Thoracic aorta (tissue), 2 donors: ENCODE data around the gene NAA35. TPM values are rescaled to one million over a fixed set of nuclear protein-coding genes. Genes with fewer than 3 reads are reported as not detected.
"Not testable (repeated sequence)": the region's sequence is repeated elsewhere in the genome, so short reads cannot be mapped to it uniquely, and the experiment has no call there.

Source experiments
- ATAC-seq: fragments of 150-250 bp; one replicate; pipeline ENCODE4 v1.8.0; 2017; ENCODE audit warnings: low read depth; ENCODE audit not compliant: insufficient number of reproducible peaks, low FRiP score
- DNase-seq: peaks from one replicate; pipeline ENCODE4 v3.0.0-alpha.2; 2020; ENCODE audit warnings: low spot score
- H3K27ac ChIP-seq, 2 donors: fragments of 200-600 bp; sonication (generic); 1 replicate in 1 of 2; 2 replicates in 1 of 2; pipeline ENCODE4 v1.5.1; 2016; ENCODE audit warnings: mild to moderate bottlenecking in 2 of 2, moderate library complexity in 2 of 2
- H3K27me3 ChIP-seq: fragments of 200-600 bp; sonication (generic); replicated peaks from 2 replicates; pipeline ENCODE4 v1.6.0; 2016; ENCODE audit warnings: mild to moderate bottlenecking; ENCODE audit not compliant: insufficient read depth
- H3K36me3 ChIP-seq: fragments of 200-600 bp; sonication (generic); one replicate; pipeline ENCODE4 v1.5.1; 2016
- H3K4me1 ChIP-seq, 2 donors: fragments of 200-600 bp; sonication (generic); 1 replicate in 1 of 2; 2 replicates in 1 of 2; pipeline versions ENCODE4 v1.5.1 to v1.6.0; 2016; ENCODE audit warnings: low read depth in 2 of 2, mild to moderate bottlenecking in 1 of 2; ENCODE audit not compliant: control insufficient read depth in 1 of 2
- H3K4me3 ChIP-seq: fragments of 200-600 bp; sonication (generic); 2 replicates; pipeline ENCODE4 v1.5.1; 2016; ENCODE audit warnings: mild to moderate bottlenecking
- H3K9me3 ChIP-seq: fragments of 200-600 bp; sonication (generic); 2 replicates; pipeline ENCODE4 v1.5.1; 2016
- CTCF ChIP-seq: fragments of 200-600 bp; sonication (generic); IDR thresholded peaks from one replicate; pipeline ENCODE4 v1.5.1; 2019; ENCODE audit warnings: antibody characterized with exemption
- total RNA-seq, 2 donors: library from RNA; depleted of rRNA; stranded (reverse); fragments of >200 nt; gene quantifications; one replicate each; pipeline versions ENCODE4 v1.1.0 to v1.2.3, GENCODE V29; 2016

NAA35 gene
- total RNA-seq, 2 donors from 2014 or later = 14.3 to 14.8 TPM

DNA sequence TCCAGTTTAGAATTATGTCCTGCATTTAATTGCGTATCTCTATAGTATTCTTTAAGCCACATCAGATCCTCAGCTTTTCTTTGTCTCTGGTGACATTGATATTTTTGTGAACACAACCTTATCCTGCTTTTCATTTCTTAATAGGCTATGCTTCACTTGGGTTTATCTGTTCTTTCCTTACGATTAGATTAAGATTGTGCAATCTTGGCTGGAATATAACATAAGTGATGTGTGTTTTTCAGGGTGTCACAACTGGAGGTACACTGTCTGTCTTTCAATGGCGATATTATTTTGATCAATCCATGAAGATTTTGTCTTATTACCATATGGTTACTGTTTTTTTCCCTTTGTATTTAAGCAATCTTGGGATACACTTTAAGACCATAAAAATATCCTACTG lies 23.6 kb downstream of the NAA35 start:
- peaks cover 14% of the 10 kb centered on the region for H3K36me3 ChIP-seq

DNA sequence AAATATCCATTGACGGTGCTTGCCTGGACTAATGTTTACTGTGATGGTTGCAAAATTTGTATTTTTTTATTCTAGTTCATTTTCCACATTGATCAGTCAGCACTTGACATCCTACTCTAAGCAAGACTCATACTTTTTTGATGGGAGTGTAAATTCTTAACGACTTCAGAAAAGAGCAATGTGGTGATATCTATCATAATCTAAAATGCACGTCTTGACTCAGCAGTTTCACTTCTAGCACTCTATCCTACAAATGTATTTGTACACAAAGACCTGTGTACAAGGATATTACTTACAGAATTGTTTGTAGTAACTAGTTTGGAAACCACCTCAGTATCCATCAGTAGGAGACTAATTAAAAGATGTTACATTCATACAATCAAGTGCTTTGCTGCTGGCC lies 24.0 kb downstream of the NAA35 start:
- Histone ChIP-seq H3K4me1 (peaks cover 0 to 5% of the 10 kb centered on the region in 2 donors), H3K4me3 (no peak overlapping the region), H3K27ac (no peak overlapping the region), H3K27me3 (no peaks in the 10 kb centered on the region), H3K9me3 (no peaks in the 10 kb centered on the region), H3K36me3 (peaks cover 15% of the 10 kb centered on the region)
- ATAC-seq (no peak), DNase-seq (no peak)
- TF ChIP-seq CTCF = no peak

More for the DNA sequence above, 23.6 kb downstream of the NAA35 start:
- Histone ChIP-seq H3K27me3 (no peaks in the 10 kb centered on the region), H3K27ac (no peak overlapping the region), H3K9me3 (no peaks in the 10 kb centered on the region), H3K4me1 (peaks cover 0 to 5% of the 10 kb centered on the region in 2 donors), H3K4me3 (no peak overlapping the region)
- DNase-seq = no peak
- no peak for TF ChIP-seq CTCF
- ATAC-seq = no peak

GRCh38 chr9:85969727-85970126 lies 28.8 kb downstream of the NAA35 start:
- ATAC-seq = no peak
- no peak for TF ChIP-seq CTCF
- H3K4me1 ChIP-seq = no peaks in the 10 kb centered on the region
- H3K4me3 ChIP-seq = no peak overlapping the region
- peaks cover 9% of the 10 kb centered on the region for H3K36me3 ChIP-seq
- no peaks in the 10 kb centered on the region for H3K27me3 ChIP-seq
- no peak for DNase-seq
- no peaks in the 10 kb centered on the region for H3K9me3 ChIP-seq
- H3K27ac ChIP-seq = no peak overlapping the region

- no peak overlapping the region for H3K27ac ChIP-seq
- no peak for TF ChIP-seq CTCF
- no peaks in the 10 kb centered on the region for H3K4me1 ChIP-seq
- no peaks in the 10 kb centered on the region for H3K9me3 ChIP-seq
- DNase-seq (no peak), ATAC-seq (no peak)
- H3K36me3 ChIP-seq = peaks cover 7% of the 10 kb centered on the region
- H3K27me3 ChIP-seq = no peaks in the 10 kb centered on the region
- no peak overlapping the region for H3K4me3 ChIP-seq
Observed at GRCh38 chr9:85971731-85972130, 30.8 kb downstream of the NAA35 start.

DNA sequence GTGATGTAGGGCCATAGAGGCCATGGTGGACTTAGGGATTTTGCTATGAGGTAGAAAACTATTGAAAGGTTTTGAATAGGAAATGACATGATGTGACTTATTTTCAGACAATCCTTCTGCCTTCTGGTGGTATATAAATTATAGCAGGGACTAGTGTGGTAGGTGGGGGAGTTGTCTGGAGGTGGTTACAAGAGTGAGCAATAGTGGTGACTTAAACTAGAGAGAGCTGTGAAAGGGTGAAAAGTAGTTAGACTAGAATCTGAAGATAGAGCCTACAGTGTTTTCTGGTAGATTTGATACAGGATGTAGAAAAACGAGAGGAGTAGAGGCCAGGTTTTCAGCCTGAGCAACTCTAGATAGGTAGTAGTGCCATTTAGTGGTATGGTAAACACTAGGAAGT lies 32.3 kb downstream of the NAA35 start:
- Histone ChIP-seq H3K27me3 (no peaks in the 10 kb centered on the region), H3K36me3 (peaks cover 7% of the 10 kb centered on the region), H3K9me3 (no peaks in the 10 kb centered on the region), H3K4me3 (no peak overlapping the region), H3K4me1 (no peaks in the 10 kb centered on the region), H3K27ac (no peak overlapping the region)
- DNase-seq (no peak), ATAC-seq (no peak)
- no peak for TF ChIP-seq CTCF

DNA sequence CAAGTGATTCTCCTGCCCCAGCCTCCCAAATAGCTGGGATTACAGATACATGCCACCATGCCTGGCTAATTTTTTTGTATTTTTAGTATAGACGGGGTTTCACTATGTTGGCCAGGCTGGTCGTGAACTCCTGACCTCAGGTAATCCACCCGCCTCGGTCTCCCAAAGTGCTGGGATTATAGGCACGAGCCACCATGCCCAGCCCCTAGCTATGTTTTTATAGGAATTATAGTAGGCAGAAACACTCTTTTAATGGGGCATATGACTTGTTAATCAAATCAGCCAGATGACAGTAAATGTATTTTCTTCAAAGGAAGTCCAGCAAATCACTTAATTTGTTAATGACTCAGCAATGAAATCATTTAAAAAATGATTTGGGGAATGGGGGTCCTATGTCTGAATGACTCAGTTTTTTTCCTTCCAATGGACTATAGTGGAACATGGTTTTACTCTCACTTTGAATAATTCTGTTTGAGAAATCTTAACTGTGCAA lies 33.2 kb downstream of the NAA35 start:
- not testable (repeated sequence) for DNase-seq, H3K9me3 ChIP-seq, H3K27me3 ChIP-seq, H3K4me1 ChIP-seq, ATAC-seq, H3K4me3 ChIP-seq, H3K27ac ChIP-seq
- peaks cover 15% of the 10 kb centered on the region for H3K36me3 ChIP-seq
